ENCODE measurements around the gene ANKRD11. TPM values are rescaled to one million over a fixed set of nuclear protein-coding genes. Genes with fewer than 3 reads are reported as not detected.

Gene ANKRD11
- 92.7 TPM for polyA plus RNA-seq (2013, experiment 1 of 2)
- 93.6 TPM for polyA plus RNA-seq (2013, experiment 2 of 2)

- Histone ChIP-seq H2BK120ac (ENCODE audit: low read depth, low read length) (peak within 1 kb of the TSS; percentile 95), H3K14ac (ENCODE audit: low read length in 2 of 2) (peak within 1 kb of the TSS in 1 of 2 experiments; percentile 94), H2BK15ac (ENCODE audit: low read depth, poor library complexity, severe bottlenecking) (peak within 1 kb of the TSS; percentile 28), H2BK12ac (ENCODE audit: low read length in 2 of 2) (peak within 1 kb of the TSS in 1 of 2 experiments; percentile 42), H2BK5ac (ENCODE audit: low read depth, low read length, poor library complexity, severe bottlenecking) (peak within 1 kb of the TSS; percentile 85), H2AFZ (ENCODE audit: low read depth, low read length) (peak within 1 kb of the TSS; percentile 43), H3K27ac (ENCODE audit: low read length, poor library complexity, severe bottlenecking) (peak within 1 kb of the TSS; percentile 47), H4K8ac (ENCODE audit: low read length) (peak within 1 kb of the TSS; percentile 63), H3K18ac (ENCODE audit: low read depth in 1 of 2, low read length in 2 of 2) (peak within 1 kb of the TSS; percentile 75 to 80), H3K23ac (ENCODE audit: low read length in 2 of 2) (peak within 1 kb of the TSS in 1 of 2 experiments; percentile 23), H3K27me3 (ENCODE audit: control insufficient read depth in 1 of 2, insufficient read depth in 1 of 2, low read length in 2 of 2) (no peaks in the 10 kb centered on the region), H3K79me1 (replicated peaks; ENCODE audit: low read length, poor library complexity, severe bottlenecking) (peaks cover 13% of the 10 kb centered on the region), H3K9ac (ENCODE audit: low read length) (peak within 1 kb of the TSS; percentile 94), H3K4me1 (ENCODE audit: control insufficient read depth, insufficient read depth, low read depth, low read length) (peaks cover 22% of the 10 kb centered on the region), H3K4me2 (ENCODE audit: low read length, poor library complexity, severe bottlenecking) (peak within 1 kb of the TSS; percentile 77), H4K91ac (ENCODE audit: low read length) (peak within 1 kb of the TSS; percentile 28), H3K9me3 (ENCODE audit: control insufficient read depth, low read length) (no peaks in the 10 kb centered on the region), H3K4ac (ENCODE audit: low read depth in 1 of 2, low read length in 2 of 2) (peak within 1 kb of the TSS; percentile 68 to 88), H3K4me3 (ENCODE audit: insufficient read depth in 1 of 2, low read depth in 1 of 2, low read length in 2 of 2) (peak within 1 kb of the TSS; percentile 89 to 90), H3K36me3 (ENCODE audit: control insufficient read depth in 1 of 2, insufficient read depth in 2 of 2, low read depth in 1 of 2, low read length in 2 of 2) (peaks cover 0 to 4% of the 10 kb centered on the region in 2 experiments), H2AK5ac (ENCODE audit: low read length, severe bottlenecking) (no peak within 1 kb of the TSS)
- WGBS = under 1% methylated on average over 84 of the region's 96 CpGs
- DNase-seq = peak; percentile 100
Observed at GRCh38 chr16:89490439-89491237, at the start of gene ANKRD11. ANKRD11 (minus strand) TSS chr16:89490561; CDS start chr16:89317019, 173,542 bp downstream.

DNA sequence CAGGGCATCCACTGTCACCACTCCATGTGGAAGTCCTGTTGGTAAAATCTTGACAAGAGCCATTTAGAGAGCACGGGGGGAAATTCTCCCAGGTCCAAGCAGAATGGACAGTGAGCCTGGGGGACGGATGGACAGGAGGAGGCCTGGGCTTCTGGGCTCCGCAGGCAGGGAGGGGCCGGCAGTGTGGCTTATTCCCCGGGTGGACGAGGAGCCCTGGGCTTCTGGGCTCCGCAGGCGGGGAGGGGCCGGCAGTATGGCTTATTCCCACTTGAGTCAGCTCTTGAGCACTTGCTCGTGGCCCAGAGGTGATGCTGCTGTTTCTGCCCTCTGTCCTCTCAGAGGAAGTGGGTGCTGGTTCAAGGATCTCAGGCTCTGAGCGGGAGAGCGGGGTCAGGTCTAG lies 47.9 kb upstream of the ANKRD11 start:
- peak overlapping the region; percentile 5 for H2AK5ac ChIP-seq (ENCODE audit: low read length, severe bottlenecking)
- no peaks in the 10 kb centered on the region for H3K9me3 ChIP-seq (ENCODE audit: control insufficient read depth, low read length)
- no peak for DNase-seq
- no peak overlapping the region for H3K4ac ChIP-seq (ENCODE audit: low read depth in 1 of 2, low read length in 2 of 2)
- no peak overlapping the region for H3K4me3 ChIP-seq (ENCODE audit: insufficient read depth in 1 of 2, low read depth in 1 of 2, low read length in 2 of 2)
- H2BK12ac ChIP-seq (ENCODE audit: low read length in 2 of 2) = no peak overlapping the region
- H3K9ac ChIP-seq (ENCODE audit: low read length) = no peak overlapping the region
- no peak overlapping the region for H3K4me2 ChIP-seq (ENCODE audit: low read length, poor library complexity, severe bottlenecking)
- H3K4me1 ChIP-seq (ENCODE audit: control insufficient read depth, insufficient read depth, low read depth, low read length) = peaks cover 31% of the 10 kb centered on the region
- H3K18ac ChIP-seq (ENCODE audit: low read depth in 1 of 2, low read length in 2 of 2) = no peak overlapping the region
- no peak overlapping the region for H4K8ac ChIP-seq (ENCODE audit: low read length)
- H2BK15ac ChIP-seq (ENCODE audit: low read depth, poor library complexity, severe bottlenecking) = no peak overlapping the region
- no peak overlapping the region for H2AFZ ChIP-seq (ENCODE audit: low read depth, low read length)
- WGBS = 95% methylated on average over 12 of the region's 12 CpGs
- H3K36me3 ChIP-seq (ENCODE audit: control insufficient read depth in 1 of 2, insufficient read depth in 2 of 2, low read depth in 1 of 2, low read length in 2 of 2) = peaks cover 63 to 81% of the 10 kb centered on the region in 2 experiments
- no peak overlapping the region for H2BK5ac ChIP-seq (ENCODE audit: low read depth, low read length, poor library complexity, severe bottlenecking)
- no peak overlapping the region for H4K91ac ChIP-seq (ENCODE audit: low read length)
- H2BK120ac ChIP-seq (ENCODE audit: low read depth, low read length) = no peak overlapping the region
- H3K23ac ChIP-seq (ENCODE audit: low read length in 2 of 2) = no peak overlapping the region
- peaks cover 30% of the 10 kb centered on the region for H3K79me1 ChIP-seq (replicated peaks; ENCODE audit: low read length, poor library complexity, severe bottlenecking)
- H3K27me3 ChIP-seq (ENCODE audit: control insufficient read depth in 1 of 2, insufficient read depth in 1 of 2, low read length in 2 of 2) = no peaks in the 10 kb centered on the region
- H3K14ac ChIP-seq (ENCODE audit: low read length in 2 of 2) = no peak overlapping the region
- peak overlapping the region; percentile 0 for H3K27ac ChIP-seq (ENCODE audit: low read length, poor library complexity, severe bottlenecking)

DNA sequence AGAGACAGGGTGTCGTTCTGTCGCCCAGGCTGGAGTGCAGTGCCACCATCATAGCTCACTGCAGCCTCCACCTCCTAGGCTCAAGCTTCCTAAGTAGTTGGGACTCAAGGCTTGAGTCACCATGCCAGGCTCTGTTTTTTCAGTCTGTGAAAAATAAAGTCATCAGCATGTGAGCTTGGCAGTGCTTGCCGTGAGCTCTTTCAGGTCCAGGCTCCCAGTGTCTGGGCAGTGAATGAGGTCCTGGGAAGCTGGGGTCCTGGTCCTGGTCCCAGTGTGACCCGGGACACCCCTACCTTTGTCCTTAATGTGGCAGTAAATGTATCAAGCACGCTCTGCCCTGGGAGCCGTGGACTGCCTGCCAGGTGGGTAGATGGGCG lies 47.2 kb upstream of the ANKRD11 start:
- Histone ChIP-seq H3K9ac (ENCODE audit: low read length) (no peak overlapping the region), H3K18ac (ENCODE audit: low read depth in 1 of 2, low read length in 2 of 2) (no peak overlapping the region), H2BK5ac (ENCODE audit: low read depth, low read length, poor library complexity, severe bottlenecking) (no peak overlapping the region), H3K4me3 (ENCODE audit: insufficient read depth in 1 of 2, low read depth in 1 of 2, low read length in 2 of 2) (no peak overlapping the region), H3K9me3 (ENCODE audit: control insufficient read depth, low read length) (no peaks in the 10 kb centered on the region), H4K8ac (ENCODE audit: low read length) (no peak overlapping the region), H2AK5ac (ENCODE audit: low read length, severe bottlenecking) (no peak overlapping the region), H4K91ac (ENCODE audit: low read length) (no peak overlapping the region), H3K27ac (ENCODE audit: low read length, poor library complexity, severe bottlenecking) (peak overlapping the region; percentile 29), H3K23ac (ENCODE audit: low read length in 2 of 2) (no peak overlapping the region), H3K4ac (ENCODE audit: low read depth in 1 of 2, low read length in 2 of 2) (no peak overlapping the region), H2BK15ac (ENCODE audit: low read depth, poor library complexity, severe bottlenecking) (no peak overlapping the region), H3K14ac (ENCODE audit: low read length in 2 of 2) (no peak overlapping the region), H3K27me3 (ENCODE audit: control insufficient read depth in 1 of 2, insufficient read depth in 1 of 2, low read length in 2 of 2) (no peaks in the 10 kb centered on the region), H3K36me3 (ENCODE audit: control insufficient read depth in 1 of 2, insufficient read depth in 2 of 2, low read depth in 1 of 2, low read length in 2 of 2) (peaks cover 66 to 87% of the 10 kb centered on the region in 2 experiments), H3K79me1 (replicated peaks; ENCODE audit: low read length, poor library complexity, severe bottlenecking) (peaks cover 29% of the 10 kb centered on the region), H2BK12ac (ENCODE audit: low read length in 2 of 2) (no peak overlapping the region), H3K4me1 (ENCODE audit: control insufficient read depth, insufficient read depth, low read depth, low read length) (peaks cover 30% of the 10 kb centered on the region), H3K4me2 (ENCODE audit: low read length, poor library complexity, severe bottlenecking) (no peak overlapping the region), H2BK120ac (ENCODE audit: low read depth, low read length) (no peak overlapping the region), H2AFZ (ENCODE audit: low read depth, low read length) (no peak overlapping the region)
- 97% methylated on average over 7 of the region's 7 CpGs for WGBS
- DNase-seq = no peak

GRCh38 chr16:89536886-89537548 lies 46.7 kb upstream of the ANKRD11 start:
- Histone ChIP-seq H3K27ac (ENCODE audit: low read length, poor library complexity, severe bottlenecking) (no peak overlapping the region), H2BK12ac (ENCODE audit: low read length in 2 of 2) (no peak overlapping the region), H2AFZ (ENCODE audit: low read depth, low read length) (no peak overlapping the region), H3K23ac (ENCODE audit: low read length in 2 of 2) (no peak overlapping the region), H3K27me3 (ENCODE audit: control insufficient read depth in 1 of 2, insufficient read depth in 1 of 2, low read length in 2 of 2) (no peaks in the 10 kb centered on the region), H3K9ac (ENCODE audit: low read length) (no peak overlapping the region), H4K8ac (ENCODE audit: low read length) (no peak overlapping the region), H3K4me1 (ENCODE audit: control insufficient read depth, insufficient read depth, low read depth, low read length) (peaks cover 29% of the 10 kb centered on the region), H4K91ac (ENCODE audit: low read length) (no peak overlapping the region), H3K18ac (ENCODE audit: low read depth in 1 of 2, low read length in 2 of 2) (no peak overlapping the region), H3K14ac (ENCODE audit: low read length in 2 of 2) (no peak overlapping the region), H3K4me2 (ENCODE audit: low read length, poor library complexity, severe bottlenecking) (no peak overlapping the region), H3K36me3 (ENCODE audit: control insufficient read depth in 1 of 2, insufficient read depth in 2 of 2, low read depth in 1 of 2, low read length in 2 of 2) (peaks cover 70 to 87% of the 10 kb centered on the region in 2 experiments), H2BK120ac (ENCODE audit: low read depth, low read length) (no peak overlapping the region), H3K4me3 (ENCODE audit: insufficient read depth in 1 of 2, low read depth in 1 of 2, low read length in 2 of 2) (no peak overlapping the region), H3K79me1 (replicated peaks; ENCODE audit: low read length, poor library complexity, severe bottlenecking) (peaks cover 26% of the 10 kb centered on the region), H3K9me3 (ENCODE audit: control insufficient read depth, low read length) (no peaks in the 10 kb centered on the region), H2BK5ac (ENCODE audit: low read depth, low read length, poor library complexity, severe bottlenecking) (no peak overlapping the region), H3K4ac (ENCODE audit: low read depth in 1 of 2, low read length in 2 of 2) (no peak overlapping the region), H2AK5ac (ENCODE audit: low read length, severe bottlenecking) (no peak overlapping the region), H2BK15ac (ENCODE audit: low read depth, poor library complexity, severe bottlenecking) (no peak overlapping the region)
- no peak for DNase-seq
- WGBS = 95% methylated on average over 36 of the region's 36 CpGs

Measured in mesenchymal stem cell (in vitro differentiated cells and primary cell).